OCI-LY7 (cell line): ENCODE results near the gene P2RY8. TPM values are rescaled to one million over a fixed set of nuclear protein-coding genes. Genes with fewer than 3 reads are reported as not detected.

ENCODE experiments used
- BruUV-seq: library from RNA; stranded (reverse); fragments of 400-500 nt; replicated peaks from 2 replicates; lab custom pipeline; 2021; lab: Mats Ljungman, UMichigan
- CTCF ChIA-PET: fragments of 300-600 bp; sonication (Branson Sonifier 250); formaldehyde crosslinking; loops from one replicate; lab custom pipeline; 2022; ENCODE audit warnings: antibody characterized with exemption; ENCODE audit not compliant: unreplicated experiment; lab: Charles Lee
- POLR2A ChIA-PET: fragments of 300-600 bp; sonication (Branson Sonifier 250); formaldehyde crosslinking; loops from one replicate; lab custom pipeline; 2022; ENCODE audit warnings: antibody characterized with exemption; lab: Charles Lee
- DNase-seq: peaks from one replicate; pipeline ENCODE4 v3.0.0-alpha.2; 2015; ENCODE audit warnings: low spot score
- H2AFZ ChIP-seq: fragments of 200-600 bp; sonication (generic), shearing (Covaris generic); 2 replicates; pipeline ENCODE4 v1.6.1; 2014; ENCODE audit warnings: mild to moderate bottlenecking, antibody characterized with exemption, low read length, moderate library complexity
- H3K27ac ChIP-seq: fragments of 200-600 bp; sonication (generic); 2 replicates; pipeline ENCODE4 v1.5.1; 2014; ENCODE audit warnings: mixed run types, low read depth, mild to moderate bottlenecking, moderate library complexity, low read length, inconsistent platforms; ENCODE audit not compliant: poor library complexity, severe bottlenecking
- H3K36me3 ChIP-seq: fragments of 200-600 bp; sonication (generic); 2 replicates; pipeline ENCODE4 v1.6.1; 2014; ENCODE audit warnings: mild to moderate bottlenecking, antibody characterized with exemption, low read length, moderate library complexity, mixed read lengths; ENCODE audit not compliant: insufficient read depth
- H3K4me1 ChIP-seq: fragments of 200-600 bp; sonication (generic); 2 replicates; pipeline ENCODE4 v1.5.1; 2014; ENCODE audit warnings: mild to moderate bottlenecking, low read length; ENCODE audit not compliant: insufficient read depth, poor library complexity, severe bottlenecking
- H3K4me2 ChIP-seq: fragments of 200-600 bp; sonication (generic); 2 replicates; pipeline ENCODE4 v1.6.1; 2014; ENCODE audit warnings: mild to moderate bottlenecking, low read length
- H3K4me3 ChIP-seq: fragments of 200-600 bp; sonication (generic); 2 replicates; pipeline ENCODE4 v1.5.1; 2014; ENCODE audit warnings: mild to moderate bottlenecking, low read depth, low read length; ENCODE audit not compliant: poor library complexity, severe bottlenecking
- H3K79me2 ChIP-seq: fragments of 200-600 bp; sonication (generic); 2 replicates; pipeline ENCODE4 v1.6.1; 2016; ENCODE audit warnings: low read depth, mild to moderate bottlenecking, low read length, moderate library complexity, mixed read lengths; ENCODE audit not compliant: insufficient read depth
- H3K9me2 ChIP-seq: fragments of 200-600 bp; sonication (generic); 2 replicates; pipeline ENCODE4 v1.6.1; 2016; ENCODE audit warnings: mild to moderate bottlenecking, low read length, mixed read lengths; ENCODE audit not compliant: insufficient read depth
- H3K9me3 ChIP-seq: fragments of 200-600 bp; sonication (generic); 2 replicates; pipeline ENCODE4 v1.6.1; 2014; ENCODE audit warnings: mild to moderate bottlenecking, mixed run types, low read length, mixed read lengths
- H4K20me1 ChIP-seq: fragments of 200-600 bp; sonication (generic); 2 replicates; pipeline ENCODE4 v1.6.1; 2014; ENCODE audit warnings: mild to moderate bottlenecking, antibody characterized with exemption, low read length, moderate library complexity, mixed read lengths; ENCODE audit not compliant: insufficient read depth
- intact Hi-C: fragments of 100-400 bp; cut with micrococcal nuclease; formaldehyde crosslinking; loops from one replicate; pipeline ENCODE4 v1.10.0; 2022; ENCODE audit not compliant: unreplicated experiment
- total RNA-seq, 2 experiments: library from RNA; depleted of rRNA in 1 of 2; stranded (reverse); fragments of >200 nt in 1 of 2; shearing (Covaris generic) in 1 of 2; gene quantifications; 2 replicates each; pipeline ENCODE4 v1.2.3, GENCODE V29; 2014 to 2022
- TF ChIP-seq, protein P1 (sequence below): fragments of 200-600 bp; sonication (generic); conservative IDR thresholded peaks from 2 replicates; pipeline ENCODE4 v1.5.1; 2014; ENCODE audit warnings: mild to moderate bottlenecking, antibody characterized with exemption, low read length, moderate library complexity, mixed read lengths

Gene P2RY8
- total RNA-seq, 2 experiments from 2014 or later, result 110 to 149 TPM

DNA sequence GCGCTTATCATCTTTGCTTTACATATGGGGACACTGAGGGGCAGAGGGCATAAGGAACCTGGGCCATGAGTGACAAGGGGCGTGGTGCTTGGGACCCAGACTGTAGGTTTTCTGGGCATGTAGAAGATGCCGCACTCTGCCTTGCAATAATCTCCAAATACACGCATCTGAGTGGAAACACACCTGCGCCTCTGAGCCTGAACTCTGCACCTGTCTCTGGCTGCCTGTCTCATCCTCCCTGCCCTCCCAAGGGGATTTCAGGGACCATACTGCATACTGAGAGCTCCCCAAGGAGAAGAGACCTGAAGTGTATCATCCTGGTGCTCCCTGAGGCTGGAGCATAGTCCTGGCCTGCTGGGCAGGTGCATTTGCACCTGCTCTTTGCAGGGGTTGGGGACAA, 49.6 kb downstream of the P2RY8 start:
- Histone ChIP-seq H3K4me2 (peak overlapping the region; percentile 61), H3K4me1 (peaks cover 69% of the 10 kb centered on the region), H3K9me3 (peaks cover 18% of the 10 kb centered on the region; the same call in 1 of the 2 replicates), H4K20me1 (no peaks in the 10 kb centered on the region), H3K27ac (peak overlapping the region; percentile 93), H3K4me3 (peak overlapping the region; percentile 26), H3K79me2 (peaks cover 52% of the 10 kb centered on the region; the same call in 1 of the 2 replicates), H3K9me2 (no peaks in the 10 kb centered on the region), H3K36me3 (peaks cover 81% of the 10 kb centered on the region), H2AFZ (no peak overlapping the region)
- CTCF ChIA-PET, result no interaction called here
- TF ChIP-seq, protein P1, sequence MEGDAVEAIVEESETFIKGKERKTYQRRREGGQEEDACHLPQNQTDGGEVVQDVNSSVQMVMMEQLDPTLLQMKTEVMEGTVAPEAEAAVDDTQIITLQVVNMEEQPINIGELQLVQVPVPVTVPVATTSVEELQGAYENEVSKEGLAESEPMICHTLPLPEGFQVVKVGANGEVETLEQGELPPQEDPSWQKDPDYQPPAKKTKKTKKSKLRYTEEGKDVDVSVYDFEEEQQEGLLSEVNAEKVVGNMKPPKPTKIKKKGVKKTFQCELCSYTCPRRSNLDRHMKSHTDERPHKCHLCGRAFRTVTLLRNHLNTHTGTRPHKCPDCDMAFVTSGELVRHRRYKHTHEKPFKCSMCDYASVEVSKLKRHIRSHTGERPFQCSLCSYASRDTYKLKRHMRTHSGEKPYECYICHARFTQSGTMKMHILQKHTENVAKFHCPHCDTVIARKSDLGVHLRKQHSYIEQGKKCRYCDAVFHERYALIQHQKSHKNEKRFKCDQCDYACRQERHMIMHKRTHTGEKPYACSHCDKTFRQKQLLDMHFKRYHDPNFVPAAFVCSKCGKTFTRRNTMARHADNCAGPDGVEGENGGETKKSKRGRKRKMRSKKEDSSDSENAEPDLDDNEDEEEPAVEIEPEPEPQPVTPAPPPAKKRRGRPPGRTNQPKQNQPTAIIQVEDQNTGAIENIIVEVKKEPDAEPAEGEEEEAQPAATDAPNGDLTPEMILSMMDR, result no peak
- DNase-seq, result peak; percentile 95
- BruUV-seq, result no TSS peak
- POLR2A ChIA-PET, result no interaction called here
- intact Hi-C loops, result loop anchor here (2.0 kb wide), 1 partner anchor 19 kb away; no protein-coding TSS in a partner anchor

DNA sequence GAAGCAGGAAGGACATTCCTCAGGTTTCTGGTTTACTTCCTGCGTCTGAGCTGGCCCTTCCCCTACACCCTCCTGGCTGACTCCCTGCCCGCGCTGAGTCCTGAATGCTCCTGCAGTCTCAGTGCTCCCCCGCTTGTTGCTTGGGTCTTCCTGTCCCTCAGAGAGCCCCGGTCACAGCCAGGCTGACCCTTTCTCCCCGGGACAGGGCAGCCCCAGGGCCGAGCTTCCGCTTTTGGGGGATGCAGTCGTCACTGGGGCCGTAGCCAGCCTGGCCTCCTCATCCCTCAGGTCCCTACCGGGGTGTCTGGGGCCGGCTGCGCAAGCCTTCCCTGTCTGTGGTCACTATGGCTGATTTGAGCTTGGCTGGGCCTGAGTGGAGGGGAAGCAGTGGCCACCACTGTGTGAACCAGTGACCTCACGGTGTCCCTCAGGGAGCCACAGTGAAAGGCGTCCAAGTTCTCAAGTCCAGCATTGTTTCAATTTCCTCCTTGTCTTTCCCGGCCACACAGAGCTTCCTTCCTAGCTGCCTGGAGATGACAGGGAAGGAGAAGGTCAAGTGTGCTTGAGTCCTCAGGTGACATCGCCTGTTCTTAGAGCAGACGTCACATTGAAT, 50.1 kb downstream of the P2RY8 start:
- Histone ChIP-seq H4K20me1 (no peaks in the 10 kb centered on the region), H3K4me3 (peak overlapping the region; percentile 26), H3K9me2 (no peaks in the 10 kb centered on the region), H3K36me3 (peaks cover 78% of the 10 kb centered on the region), H3K79me2 (peaks cover 52% of the 10 kb centered on the region; the same call in 1 of the 2 replicates), H3K27ac (peak overlapping the region; percentile 93), H3K4me2 (peak overlapping the region; percentile 61), H3K9me3 (peaks cover 18% of the 10 kb centered on the region; the same call in 1 of the 2 replicates), H2AFZ (no peak overlapping the region), H3K4me1 (peaks cover 72% of the 10 kb centered on the region)
- CTCF ChIA-PET, result no interaction called here
- no peak for DNase-seq
- TF ChIP-seq, protein P1, result no peak
- intact Hi-C loops, result loop anchor here (2.0 kb wide), 1 partner anchor 18 kb away; no protein-coding TSS in a partner anchor
- POLR2A ChIA-PET, result no interaction called here
- no TSS peak for BruUV-seq

DNA sequence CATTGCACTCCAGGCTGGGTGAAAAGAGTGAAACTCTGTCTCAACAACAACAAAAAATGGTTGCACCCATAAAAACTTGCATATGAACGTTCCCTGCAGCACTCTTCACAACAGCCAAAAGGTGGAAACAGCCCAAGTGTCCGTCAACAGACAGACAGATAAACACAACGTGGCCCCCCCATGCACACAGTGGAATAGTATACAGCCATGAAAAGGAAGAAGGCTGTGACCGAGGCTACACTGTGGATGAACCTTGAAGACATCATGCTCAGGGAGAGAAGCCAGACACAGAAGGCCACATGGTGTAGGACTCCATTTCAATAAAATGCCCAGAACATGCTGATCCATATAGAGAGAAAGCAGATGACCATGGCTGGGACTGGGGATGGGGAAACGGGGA, 50.8 kb downstream of the P2RY8 start:
- no peak overlapping the region for H2AFZ ChIP-seq
- peak overlapping the region; percentile 61; the same call in 1 of the 2 replicates for H3K4me2 ChIP-seq
- no peaks in the 10 kb centered on the region for H3K9me2 ChIP-seq
- CTCF ChIA-PET, result no interaction called here
- H3K4me1 ChIP-seq, result peaks cover 78% of the 10 kb centered on the region
- peaks cover 75% of the 10 kb centered on the region for H3K36me3 ChIP-seq
- intact Hi-C loops, result loop anchor here (2.0 kb wide), 1 partner anchor 17 kb away; no protein-coding TSS in a partner anchor
- no peaks in the 10 kb centered on the region for H4K20me1 ChIP-seq
- peak overlapping the region; percentile 93 for H3K27ac ChIP-seq
- TF ChIP-seq, protein P1, result no peak
- peaks cover 52% of the 10 kb centered on the region; the same call in 1 of the 2 replicates for H3K79me2 ChIP-seq
- H3K4me3 ChIP-seq, result no peak overlapping the region
- DNase-seq, result no peak
- H3K9me3 ChIP-seq, result peaks cover 14% of the 10 kb centered on the region; the same call in 1 of the 2 replicates
- BruUV-seq, result no TSS peak
- POLR2A ChIA-PET, result no interaction called here
